Dermis microvascular lymphatic vessel endothelial cell (primary cell): ENCODE measurements around the gene DAB1. TPM values are rescaled to one million over a fixed set of nuclear protein-coding genes. Genes with fewer than 3 reads are reported as not detected.
A peak's percentile ranks its signal among the peaks of the same experiment; 100 is the strongest.

Experiments used
- DNase-seq, 2 donors: peaks; one replicate each; pipeline versions ENCODE4 v3.0.0 to v3.0.0-alpha.2; 2010; ENCODE audit warnings: low read depth in 2 of 2
- total RNA-seq: library from RNA; depleted of rRNA; stranded (reverse); fragments of >200 nt; gene quantifications from 2 replicates; pipeline ENCODE4 v1.2.1, GENCODE V29; 2014

The DAB1 gene
- total RNA-seq, 1 donor from 2014 or later = not detected

GRCh38 chr1:56983484-56983883 lies 440.4 kb downstream of the DAB1 start:
- DNase-seq = no peak

GRCh38 chr1:56979986-56980755 lies 443.7 kb downstream of the DAB1 start:
- no peak for DNase-seq

- no peak for DNase-seq
Measured at GRCh38 chr1:56978819-56979218, 445.0 kb downstream of the DAB1 start.

- DNase-seq = no peak
Measured at GRCh38 chr1:56977910-56978309, 445.9 kb downstream of the DAB1 start.

- DNase-seq = no peak
Measured at GRCh38 chr1:56975446-56975845, 448.4 kb downstream of the DAB1 start.

- DNase-seq = no peak
Measured at GRCh38 chr1:56973923-56974742, 449.7 kb downstream of the DAB1 start.

- DNase-seq = no peak
Measured at GRCh38 chr1:56972976-56973375, 450.9 kb downstream of the DAB1 start.

GRCh38 chr1:56970280-56970679 lies 453.6 kb downstream of the DAB1 start:
- no peak for DNase-seq

- no peak for DNase-seq
Measured at GRCh38 chr1:56968878-56969495, 454.9 kb downstream of the DAB1 start.

- peak in 1 of 2 donors; percentile 19 for DNase-seq
Measured at GRCh38 chr1:56967900-56968832, 455.7 kb downstream of the DAB1 start.

- DNase-seq = no peak
Measured at GRCh38 chr1:56967355-56967754, 456.5 kb downstream of the DAB1 start.

GRCh38 chr1:56966698-56966999 lies 457.2 kb downstream of the DAB1 start:
- DNase-seq = no peak

- no peak for DNase-seq
Measured at GRCh38 chr1:56965916-56966697, 457.8 kb downstream of the DAB1 start, which contains the start of gene C8B. TSS of gene C8B (minus strand) at chr1:56966015. CDS start at chr1:56965948, 67 bp downstream.

- DNase-seq = no peak
Measured at GRCh38 chr1:56965191-56965590, 458.7 kb downstream of the DAB1 start.

- DNase-seq = no peak
Measured at GRCh38 chr1:56964349-56965017, 459.4 kb downstream of the DAB1 start.

GRCh38 chr1:56963667-56964066 lies 460.2 kb downstream of the DAB1 start:
- DNase-seq = no peak

- peak; percentile 13 to 72 for DNase-seq
Measured at GRCh38 chr1:56961426-56961825, 462.4 kb downstream of the DAB1 start.

GRCh38 chr1:56958526-56958925 lies 465.3 kb downstream of the DAB1 start:
- DNase-seq = no peak

- no peak for DNase-seq
Measured at GRCh38 chr1:56957931-56958330, 465.9 kb downstream of the DAB1 start.

GRCh38 chr1:56954664-56955063 lies 469.2 kb downstream of the DAB1 start:
- no peak for DNase-seq
